Fibroblast of skin of right quadriceps (primary cell): ENCODE data around the gene ZBTB8OS.
"Not testable (repeated sequence)": the region's sequence is repeated elsewhere in the genome, so short reads cannot be mapped to it uniquely, and the experiment has no call there.

Source experiments
- DNase-seq: peaks from one replicate; pipeline ENCODE4 v3.0.0-alpha.2; 2013

The ZBTB8OS gene

DNA sequence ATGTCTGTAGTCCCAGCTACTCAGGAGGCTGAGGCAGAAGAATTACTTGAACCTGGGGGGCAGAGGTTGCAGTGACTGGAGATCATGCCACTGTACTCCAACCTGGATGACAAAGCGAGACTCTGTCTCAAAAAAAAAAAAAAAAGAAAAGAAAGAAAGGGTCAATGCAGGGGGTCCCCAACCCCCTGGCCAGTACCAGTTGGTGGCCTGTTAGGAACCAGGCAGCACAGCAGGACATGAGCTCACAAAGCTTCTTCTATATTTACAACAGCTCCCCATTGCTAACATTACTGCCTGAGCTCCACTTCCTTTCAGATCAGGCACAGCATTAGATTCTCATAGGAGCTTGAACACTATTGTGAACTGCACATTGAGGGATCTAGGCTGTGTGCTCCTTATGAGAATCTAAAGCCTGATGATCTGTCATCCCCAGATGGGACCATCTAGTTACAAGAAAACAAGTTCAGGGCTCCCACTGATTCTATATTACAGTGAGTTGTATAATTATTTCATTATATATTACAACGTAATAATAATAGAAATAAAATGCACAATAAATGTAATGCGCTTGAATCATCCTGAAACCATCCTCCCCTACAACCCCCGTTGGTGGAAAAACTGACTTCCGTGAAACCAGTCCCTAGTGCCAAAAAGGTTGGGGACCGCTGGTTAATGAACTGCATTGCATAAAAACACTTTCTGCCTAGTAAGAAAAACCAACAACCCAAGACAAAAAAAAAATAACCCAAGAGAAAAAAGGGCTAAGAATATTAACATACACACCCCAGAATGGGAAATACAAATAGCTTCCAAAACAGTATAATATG lies 2.8 kb downstream of the ZBTB8OS start:
- DNase-seq: no peak

DNA sequence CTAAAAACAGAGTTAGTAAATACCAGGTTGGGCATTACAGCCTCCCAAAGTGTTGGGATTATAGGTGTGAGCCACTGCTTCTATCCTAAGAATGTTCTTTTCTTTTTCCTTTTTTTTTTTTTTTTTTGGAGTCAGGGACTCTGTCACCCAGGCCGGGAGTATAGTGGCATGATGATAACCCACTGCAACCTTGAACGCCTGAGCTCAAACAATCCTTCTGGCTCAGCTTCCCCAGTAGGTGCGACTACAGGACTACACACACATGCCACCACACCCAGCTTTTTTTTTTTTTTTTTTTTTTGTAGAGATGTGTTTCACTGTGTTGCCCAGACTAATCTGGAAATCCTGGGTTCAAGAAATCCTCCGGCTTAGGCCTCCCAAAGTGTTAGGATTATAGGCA lies 5.9 kb downstream of the ZBTB8OS start:
- no peak for DNase-seq

DNA sequence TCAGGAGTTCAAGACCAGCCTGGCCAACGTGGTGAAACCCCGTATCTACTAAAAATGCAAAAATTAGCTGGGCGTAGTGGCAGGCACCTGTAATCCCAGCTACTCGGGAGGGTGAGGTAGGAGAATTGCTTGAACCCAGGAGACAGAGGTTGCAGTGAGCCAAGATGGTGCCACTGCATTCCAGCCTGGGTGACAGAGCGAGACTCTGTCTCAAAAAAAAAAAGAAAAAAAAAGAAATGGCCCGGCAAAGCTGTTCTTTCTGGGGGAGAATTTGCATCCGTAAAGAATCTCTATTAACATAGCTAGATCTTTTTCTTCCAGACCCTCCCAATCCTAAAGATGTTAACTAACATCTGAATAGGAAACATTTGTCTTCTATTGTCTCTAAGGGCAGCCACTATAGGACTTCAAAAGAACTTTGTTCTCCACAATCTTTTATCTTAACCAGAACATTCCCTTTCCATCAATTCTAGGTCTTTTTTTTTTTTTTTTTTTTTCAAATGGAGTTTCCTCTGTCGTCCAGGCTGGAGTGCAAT lies 8.0 kb downstream of the ZBTB8OS start:
- not testable (repeated sequence) for DNase-seq

- DNase-seq: peak; percentile 65
Observed at GRCh38 chr1:32639489-32640075, 10.8 kb downstream of the ZBTB8OS start.

GRCh38 chr1:32636914-32637645 lies 13.3 kb downstream of the ZBTB8OS start:
- no peak for DNase-seq

DNA sequence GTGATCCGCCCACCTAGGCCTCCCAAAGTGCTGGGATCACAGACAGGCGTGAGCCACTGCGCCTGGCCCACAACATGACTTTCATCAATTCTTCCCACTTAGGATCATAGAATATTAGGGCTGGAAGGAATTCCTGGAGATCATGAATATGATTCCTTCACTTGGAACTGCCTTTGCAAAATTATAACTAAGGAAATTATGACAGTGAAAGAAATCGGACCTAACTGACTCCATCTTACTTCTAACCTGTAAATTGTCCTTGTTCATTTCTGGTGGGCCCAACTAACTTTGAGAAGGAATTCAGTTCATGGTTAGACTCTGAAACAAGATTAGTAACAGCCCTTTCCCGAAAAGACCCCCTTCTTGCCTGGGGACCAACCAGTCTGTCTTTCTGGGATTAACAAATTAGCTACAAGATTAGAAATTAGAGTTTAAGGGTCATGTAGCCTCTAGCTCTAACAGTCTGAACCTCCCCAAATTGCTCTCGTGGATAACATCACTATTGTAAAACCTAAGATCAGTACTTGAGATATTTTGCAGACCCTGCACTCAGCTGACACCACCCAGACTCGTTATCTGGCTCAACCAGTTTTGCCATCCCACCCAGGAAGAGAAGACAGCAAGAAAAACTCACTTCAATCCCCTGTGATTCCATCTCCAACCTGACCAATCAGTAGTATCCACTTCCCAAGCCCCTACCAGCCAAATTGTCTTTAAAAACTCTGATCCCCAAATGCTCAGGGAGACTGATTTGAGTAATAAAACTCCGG lies 14.7 kb downstream of the ZBTB8OS start:
- no peak for DNase-seq

DNA sequence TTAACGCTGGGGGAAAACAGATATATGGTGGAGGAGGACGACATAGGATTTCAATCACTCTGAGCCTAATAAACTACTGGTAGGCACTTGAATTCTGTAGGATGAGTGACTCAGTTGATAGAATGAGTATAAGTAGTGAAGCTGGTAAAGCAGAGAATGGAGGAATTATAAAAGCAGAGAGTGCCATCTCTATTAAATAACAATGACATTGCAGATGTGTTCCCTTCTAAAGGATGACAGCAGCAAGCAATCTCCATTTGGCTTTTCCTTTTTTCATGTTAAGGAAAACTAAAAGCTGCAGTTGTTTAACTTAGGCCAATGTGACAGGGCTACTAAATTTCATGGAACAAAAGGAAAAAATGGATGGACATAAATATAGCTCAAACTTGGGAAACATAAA lies 17.5 kb downstream of the ZBTB8OS start:
- DNase-seq: no peak

GRCh38 chr1:32630173-32630572 lies 20.2 kb downstream of the ZBTB8OS start:
- not testable (repeated sequence) for DNase-seq

DNA sequence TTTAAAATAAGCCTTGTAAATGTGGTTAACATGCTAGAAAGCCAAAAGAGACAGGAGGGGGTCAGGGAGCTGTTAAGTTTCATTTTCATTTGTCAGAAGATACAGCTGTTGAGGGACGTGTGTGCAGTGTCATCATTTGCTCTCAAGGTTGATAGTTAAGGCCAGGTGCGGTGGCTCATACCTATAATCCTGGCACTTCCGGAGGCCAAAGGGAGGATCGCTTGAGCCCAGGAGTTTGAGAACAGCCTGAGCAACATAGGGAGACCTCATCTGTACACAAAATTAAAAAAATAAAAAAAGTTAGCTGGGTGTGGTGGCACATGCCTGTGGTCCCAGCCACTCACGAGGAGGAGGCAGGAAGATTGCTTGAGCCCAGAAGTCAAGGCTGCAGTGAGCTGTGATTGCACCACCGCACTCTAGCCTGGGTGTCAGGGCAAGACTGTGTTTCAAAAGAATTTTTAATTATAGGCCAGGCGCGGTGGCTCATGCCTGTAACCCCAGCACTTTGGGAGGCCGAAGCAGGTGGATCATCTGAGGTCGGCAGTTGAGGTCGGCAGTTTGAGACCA lies 22.7 kb downstream of the ZBTB8OS start:
- no peak for DNase-seq

DNA sequence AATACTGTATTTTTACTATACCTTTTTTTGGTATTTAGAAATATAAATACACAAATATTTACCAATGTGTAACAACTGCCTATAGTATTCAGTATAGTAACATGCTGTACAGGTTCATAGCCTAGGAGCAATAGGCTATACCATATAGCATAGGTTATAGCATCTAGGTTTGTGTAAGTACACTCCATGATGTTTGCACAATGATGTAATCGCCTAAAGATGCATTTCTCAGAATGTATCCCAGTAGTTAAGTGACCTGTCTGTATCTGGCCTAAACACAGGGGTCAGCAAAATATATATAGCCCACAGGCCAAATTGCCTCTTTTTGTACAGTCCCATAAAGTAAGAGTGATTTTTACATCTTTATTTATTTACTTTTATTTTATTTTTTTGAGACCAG lies 24.2 kb downstream of the ZBTB8OS start:
- DNase-seq: no peak

GRCh38 chr1:32623775-32624174 lies 26.6 kb downstream of the ZBTB8OS start:
- no peak for DNase-seq

DNA sequence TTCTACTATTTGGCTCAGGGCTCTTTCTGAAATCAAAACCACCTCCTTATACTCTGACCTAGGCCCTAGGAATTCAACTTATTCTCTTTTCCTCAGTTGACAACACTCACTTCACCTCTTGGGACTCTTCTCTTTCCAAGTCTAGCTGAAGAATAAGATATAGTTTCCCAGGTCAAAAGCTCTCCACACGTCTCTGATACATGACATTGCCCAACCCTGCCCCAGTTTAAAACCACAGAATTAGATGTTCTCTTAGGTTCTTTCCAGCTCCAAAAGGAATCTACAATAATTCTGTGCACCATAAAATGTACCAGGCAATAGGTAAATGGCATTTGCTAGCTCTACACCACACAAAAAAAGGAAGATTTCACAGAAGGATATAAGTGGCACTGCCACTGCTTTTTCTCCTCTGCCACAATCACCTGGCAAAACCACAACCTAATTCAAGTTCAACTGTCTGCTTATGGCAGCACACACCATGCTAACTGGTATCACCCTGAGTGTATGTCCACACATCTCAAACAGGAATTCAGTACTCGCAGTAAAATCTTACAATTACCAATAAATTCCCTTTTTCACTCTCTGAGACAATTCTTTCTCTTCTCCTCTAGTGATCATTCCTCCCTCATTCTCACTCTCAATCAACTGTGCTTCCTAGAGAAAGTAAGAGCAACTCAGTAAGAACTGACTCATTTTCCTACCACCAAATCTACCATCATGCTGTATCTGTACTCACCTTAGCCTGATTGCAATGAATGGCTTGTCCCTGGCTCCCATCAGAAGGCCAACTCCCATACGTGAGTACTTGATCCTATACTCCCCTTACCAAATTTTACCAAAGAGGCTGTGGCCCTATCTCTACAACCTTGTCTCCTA lies 27.3 kb downstream of the ZBTB8OS start:
- DNase-seq: no peak

- DNase-seq: no peak
Observed at GRCh38 chr1:32622205-32622604, 28.1 kb downstream of the ZBTB8OS start.

DNA sequence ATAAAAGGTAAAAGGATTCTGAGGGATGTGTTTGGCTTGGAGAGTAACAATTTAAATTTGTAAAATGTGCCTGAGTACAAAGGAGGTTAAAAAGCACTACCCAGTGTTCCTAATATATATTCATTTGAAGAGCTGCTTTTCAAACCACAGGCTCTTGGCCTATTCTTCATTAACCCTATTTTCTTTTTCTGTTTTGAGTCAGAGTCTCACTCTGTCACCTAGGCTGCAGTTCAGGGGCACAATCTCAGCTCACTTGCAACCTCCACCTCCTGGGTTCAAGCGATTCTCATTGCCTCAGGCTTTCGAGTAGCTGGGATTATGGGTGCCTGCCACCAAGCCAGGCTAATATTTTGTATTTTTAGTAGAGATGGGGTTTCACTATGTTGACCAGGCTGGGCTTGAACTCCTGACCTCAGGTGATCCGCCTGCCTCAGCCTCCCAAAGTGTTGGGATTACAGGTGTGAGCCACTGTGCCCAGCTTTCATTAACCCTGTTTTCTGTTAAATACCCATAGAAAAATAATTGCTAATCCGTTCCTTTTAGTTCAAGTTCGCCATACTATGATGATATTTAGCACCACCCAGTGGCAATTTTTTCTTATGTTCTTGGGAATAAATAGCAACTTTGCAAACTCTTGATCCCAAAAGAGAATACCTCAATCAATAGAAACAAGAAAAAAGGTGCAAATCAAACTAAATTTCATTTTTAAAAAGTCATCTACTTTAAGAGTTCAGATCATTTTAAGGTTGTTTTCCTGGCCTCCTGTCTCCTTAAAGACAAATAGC lies 30.5 kb downstream of the ZBTB8OS start:
- DNase-seq: peak; percentile 14

- DNase-seq: no peak
Observed at GRCh38 chr1:32618673-32619221, 31.6 kb downstream of the ZBTB8OS start.

DNA sequence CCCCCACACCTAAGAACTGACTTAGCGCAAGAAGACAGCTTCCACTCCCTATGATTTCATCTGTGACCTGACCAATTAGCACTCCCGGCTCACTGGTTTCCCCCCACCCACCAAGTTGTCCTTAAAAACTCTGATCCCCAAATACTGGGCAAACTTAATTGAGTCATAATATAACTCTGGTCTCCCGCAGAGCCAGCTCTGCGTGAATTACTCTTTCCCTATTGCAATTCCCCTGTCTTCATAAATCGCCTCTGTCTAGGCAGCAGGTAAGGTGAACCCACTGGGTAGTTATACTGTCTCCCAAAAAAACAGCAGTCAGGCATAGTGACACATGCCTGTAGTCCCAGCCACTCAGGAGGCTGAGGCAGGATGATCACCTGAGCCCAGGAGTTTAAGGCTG lies 36.9 kb downstream of the ZBTB8OS start:
- DNase-seq: no peak

DNA sequence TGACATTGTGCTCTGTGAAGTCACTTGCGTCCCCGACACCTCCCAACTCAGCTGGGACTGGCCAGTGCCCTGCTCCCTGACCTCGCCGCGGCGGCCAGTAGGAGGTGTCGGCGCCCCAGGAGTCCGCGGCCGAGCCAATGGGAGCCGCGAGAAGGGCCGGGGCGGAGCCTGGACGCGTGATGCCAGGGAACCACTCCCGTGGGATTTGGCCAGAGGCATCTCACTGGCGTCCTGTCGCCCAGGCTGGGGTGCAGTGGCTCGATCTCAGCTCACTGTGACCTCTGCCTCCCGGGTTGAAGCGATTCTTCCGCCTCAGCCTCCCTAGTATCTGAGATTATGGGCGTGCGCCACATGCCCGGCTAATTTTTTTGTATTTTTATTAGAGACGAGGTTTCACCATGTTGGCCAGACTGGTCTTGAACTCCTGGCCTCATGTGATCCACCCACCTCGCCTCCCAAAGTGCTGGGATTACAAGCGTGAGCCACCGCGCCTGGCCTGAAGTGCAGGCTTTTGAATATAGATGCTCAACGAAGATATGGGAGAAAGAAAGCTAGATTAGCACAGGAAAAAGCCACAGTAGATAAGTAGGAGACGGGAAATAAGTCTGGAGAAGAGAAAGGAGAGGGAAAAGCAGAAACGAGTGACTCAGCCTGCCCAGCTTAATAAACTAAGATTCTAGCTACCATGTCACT lies 38.0 kb downstream of the ZBTB8OS start:
- DNase-seq: peak; percentile 61

DNA sequence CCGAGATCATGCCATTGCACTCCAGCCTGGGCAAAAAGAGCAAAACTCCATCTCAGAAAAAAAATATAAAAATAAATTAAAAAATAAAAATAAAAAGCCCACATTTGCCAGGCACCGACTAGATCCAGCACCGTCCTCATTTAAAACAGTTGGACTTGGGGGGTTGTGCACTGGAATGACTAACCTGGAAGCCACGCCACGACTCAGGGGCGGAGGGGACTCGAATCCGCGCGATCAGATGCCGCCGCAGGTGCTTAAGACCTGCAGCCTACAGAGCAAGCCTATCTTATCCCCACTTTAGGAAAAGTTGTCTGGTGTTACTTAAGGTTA lies 38.5 kb downstream of the ZBTB8OS start:
- DNase-seq: no peak

DNA sequence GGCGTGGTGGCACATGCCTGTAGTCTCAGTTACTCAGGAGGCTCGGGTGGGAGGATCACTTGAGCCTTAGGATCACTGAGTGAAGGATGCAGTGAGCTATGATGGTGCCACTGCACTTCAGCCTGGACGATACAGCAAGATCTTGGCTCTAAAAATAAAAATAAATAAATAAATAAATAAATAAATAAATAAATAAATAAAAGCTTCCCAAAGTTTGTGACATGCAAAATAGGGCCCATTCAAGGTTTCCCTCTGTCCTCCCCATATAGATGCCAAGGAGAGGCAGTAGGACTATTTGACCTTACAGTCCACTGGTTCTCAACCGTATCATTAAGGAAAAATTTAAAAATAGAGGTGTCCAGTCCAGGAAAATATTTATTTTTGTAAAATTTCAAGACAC lies 41.2 kb downstream of the ZBTB8OS start:
- no peak for DNase-seq
